ENCODE results near the gene FSTL4. TPM values are rescaled to one million over a fixed set of nuclear protein-coding genes. Genes with fewer than 3 reads are reported as not detected.

The FSTL4 gene
- total and polyA plus RNA-seq, 12 donors = 0.01 to 0.42 (median 0.38) TPM; not detected in 6

- no peak for DNase-seq
- Histone ChIP-seq H3K4me1 (peaks cover 0 to 6% (median 0%) of the 10 kb centered on the region in 9 donors), H3K36me3 (no peaks in the 10 kb centered on the region), H3K27ac (no peak overlapping the region), H3K4me3 (no peak overlapping the region), H3K9me3 (no peaks in the 10 kb centered on the region), H3K27me3 (peaks cover 0 to 14% (median 5%) of the 10 kb centered on the region in 7 donors)
- intact Hi-C loops (cut with DNase I) = no loop called here
- WGBS, 2 donors = 86 to 94% methylated on average over 12 of the region's 12 CpGs
- no peak for TF ChIP-seq CTCF (IDR thresholded peaks at IDR 0.05)
- no peak for ATAC-seq
Measured at GRCh38 chr5:133402775-133403174, 209.6 kb downstream of the FSTL4 start.

GRCh38 chr5:133401731-133402347, 210.5 kb downstream of the FSTL4 start:
- DNase-seq (no peak), ATAC-seq (no peak)
- Histone ChIP-seq H3K27me3 (peaks cover 0 to 14% (median 5%) of the 10 kb centered on the region in 7 donors), H3K4me3 (no peak overlapping the region), H3K36me3 (no peaks in the 10 kb centered on the region), H3K27ac (no peak overlapping the region), H3K4me1 (peaks cover 0 to 6% (median 0%) of the 10 kb centered on the region in 9 donors), H3K9me3 (no peaks in the 10 kb centered on the region)
- TF ChIP-seq CTCF (IDR thresholded peaks at IDR 0.05) = no peak
- intact Hi-C loops (cut with DNase I) = no loop called here
- WGBS, 2 donors = 75 to 76% methylated on average over 9 of the region's 9 CpGs

GRCh38 chr5:133400831-133401351, 211.4 kb downstream of the FSTL4 start:
- no peak for TF ChIP-seq CTCF (IDR thresholded peaks at IDR 0.05)
- H3K4me1 ChIP-seq = peaks cover 0 to 6% (median 0%) of the 10 kb centered on the region in 9 donors
- H3K27me3 ChIP-seq = peaks cover 0 to 14% (median 5%) of the 10 kb centered on the region in 7 donors
- intact Hi-C loops (cut with DNase I) = no loop called here
- H3K27ac ChIP-seq = no peak overlapping the region
- ATAC-seq = no peak
- no peaks in the 10 kb centered on the region for H3K36me3 ChIP-seq
- WGBS, 2 donors = 62 to 74% methylated on average over 10 of the region's 10 CpGs
- DNase-seq = no peak
- no peak overlapping the region for H3K4me3 ChIP-seq
- no peaks in the 10 kb centered on the region for H3K9me3 ChIP-seq

- intact Hi-C loops (cut with DNase I) = no loop called here
- Histone ChIP-seq H3K27me3 (peaks cover 0 to 14% (median 5%) of the 10 kb centered on the region in 7 donors), H3K27ac (no peak overlapping the region), H3K4me3 (no peak overlapping the region), H3K4me1 (peaks cover 0 to 6% (median 0%) of the 10 kb centered on the region in 9 donors), H3K9me3 (no peaks in the 10 kb centered on the region), H3K36me3 (no peaks in the 10 kb centered on the region)
- no peak for TF ChIP-seq CTCF (IDR thresholded peaks at IDR 0.05)
- 93 to 99% methylated on average over 3 of the region's 3 CpGs for WGBS, 2 donors
- ATAC-seq (no peak), DNase-seq (no peak)
Measured at GRCh38 chr5:133400120-133400519, 212.2 kb downstream of the FSTL4 start.

Measured in heart right ventricle (tissue), 16 donors.